H9 (cell line): Measurements from ENCODE around the gene IL4. TPM values are rescaled to one million over a fixed set of nuclear protein-coding genes. Genes with fewer than 3 reads are reported as not detected.

ENCODE experiments used
- DNase-seq: peaks from one replicate; pipeline ENCODE4 v3.0.0-alpha.2; 2017
- H2AFZ ChIP-seq: one replicate; pipeline ENCODE4 v1.6.1; 2013; ENCODE audit warnings: mild to moderate bottlenecking, low read length, control low read depth, moderate library complexity
- H2AK5ac ChIP-seq: 2 replicates; pipeline ENCODE4 v1.6.1; 2013; ENCODE audit warnings: low read length, control low read depth, mixed read lengths; ENCODE audit not compliant: insufficient read length
- H2BK120ac ChIP-seq: one replicate; pipeline ENCODE4 v1.6.1; 2013; ENCODE audit warnings: low read depth, mild to moderate bottlenecking, low read length, control low read depth, inconsistent platforms; ENCODE audit not compliant: poor library complexity, severe bottlenecking
- H2BK12ac ChIP-seq: 2 replicates; pipeline ENCODE4 v1.6.1; 2013; ENCODE audit warnings: low read length, control low read depth, mixed read lengths, low read depth; ENCODE audit not compliant: insufficient read length
- H2BK15ac ChIP-seq: 2 replicates; pipeline ENCODE4 v1.6.1; 2013; ENCODE audit warnings: low read depth, low read length, control low read depth
- H2BK20ac ChIP-seq: one replicate; pipeline ENCODE4 v1.6.1; 2013; ENCODE audit warnings: low read depth, mild to moderate bottlenecking, low read length, control low read depth, inconsistent platforms; ENCODE audit not compliant: poor library complexity, severe bottlenecking
- H2BK5ac ChIP-seq: 2 replicates; pipeline ENCODE4 v1.6.1; 2013; ENCODE audit warnings: low read length, control low read depth, mixed read lengths; ENCODE audit not compliant: insufficient read length
- H3K14ac ChIP-seq: 2 replicates; pipeline ENCODE4 v1.6.1; 2013; ENCODE audit warnings: low read length, control low read depth; ENCODE audit not compliant: insufficient read depth
- H3K18ac ChIP-seq: 2 replicates; pipeline ENCODE4 v1.6.1; 2013; ENCODE audit warnings: low read depth, mild to moderate bottlenecking, mixed read lengths, low read length, control low read depth; ENCODE audit not compliant: insufficient read length
- H3K23ac ChIP-seq: 2 replicates; pipeline ENCODE4 v1.6.1; 2013; ENCODE audit warnings: low read length, control low read depth, mixed read lengths, low read depth; ENCODE audit not compliant: insufficient read length
- H3K23me2 ChIP-seq: 2 replicates; pipeline ENCODE4 v1.6.1; 2013; ENCODE audit warnings: low read depth, mild to moderate bottlenecking, mixed read lengths, low read length, control low read depth; ENCODE audit not compliant: insufficient read length, poor library complexity, severe bottlenecking
- H3K27ac ChIP-seq: 2 replicates; pipeline ENCODE4 v1.5.1; 2013; ENCODE audit warnings: low read length, control low read depth, mixed read lengths, low read depth; ENCODE audit not compliant: insufficient read length
- H3K27me3 ChIP-seq: 2 replicates; pipeline ENCODE4 v1.6.1; 2013; ENCODE audit warnings: low read length, control low read depth, inconsistent platforms; ENCODE audit not compliant: insufficient read depth
- H3K4ac ChIP-seq: 2 replicates; pipeline ENCODE4 v1.6.1; 2013; ENCODE audit warnings: low read depth, mild to moderate bottlenecking, control low read depth, inconsistent platforms, low read length, moderate library complexity
- H3K4me1 ChIP-seq: 2 replicates; pipeline ENCODE4 v1.6.1; 2013; ENCODE audit warnings: low read length, control low read depth, inconsistent platforms; ENCODE audit not compliant: insufficient read depth
- H3K4me2 ChIP-seq: 2 replicates; pipeline ENCODE4 v1.6.1; 2013; ENCODE audit warnings: low read length, control low read depth, mixed read lengths; ENCODE audit not compliant: insufficient read length, insufficient read depth
- H3K56ac ChIP-seq: 2 replicates; pipeline ENCODE4 v1.6.1; 2013; ENCODE audit warnings: low read depth, mild to moderate bottlenecking, mixed read lengths, low read length, control low read depth; ENCODE audit not compliant: insufficient read length
- H3K79me1 ChIP-seq: 2 replicates; pipeline ENCODE4 v1.6.1; 2013; ENCODE audit warnings: low read depth, mild to moderate bottlenecking, moderate library complexity, low read length, control low read depth, inconsistent platforms; ENCODE audit not compliant: insufficient read depth, poor library complexity, severe bottlenecking
- H3K79me2 ChIP-seq: 2 replicates; pipeline ENCODE4 v1.6.1; 2013; ENCODE audit warnings: low read length, control low read depth, inconsistent platforms; ENCODE audit not compliant: insufficient read depth
- H3K9ac ChIP-seq: 2 replicates; pipeline ENCODE4 v1.6.1; 2013; ENCODE audit warnings: low read length, control low read depth, mixed read lengths; ENCODE audit not compliant: insufficient read length; ENCODE audit errors: extremely low read depth
- H3K9me3 ChIP-seq: one replicate; pipeline ENCODE4 v1.6.1; 2013; ENCODE audit warnings: low read depth, low read length, inconsistent platforms; ENCODE audit not compliant: control insufficient read depth
- H3T11ph ChIP-seq: one replicate; pipeline ENCODE4 v1.6.1; 2013; ENCODE audit warnings: mild to moderate bottlenecking, low read length, control low read depth, inconsistent platforms
- H4K20me1 ChIP-seq: one replicate; pipeline ENCODE4 v1.6.1; 2013; ENCODE audit not compliant: control insufficient read depth, insufficient read length, insufficient read depth
- H4K5ac ChIP-seq: 2 replicates; pipeline ENCODE4 v1.6.1; 2013; ENCODE audit warnings: low read depth, mild to moderate bottlenecking, mixed read lengths, low read length, control low read depth; ENCODE audit not compliant: insufficient read length
- H4K8ac ChIP-seq: replicated peaks from 2 replicates; pipeline ENCODE4 v1.6.1; 2013; ENCODE audit warnings: low read length, control low read depth, mixed read lengths, low read depth; ENCODE audit not compliant: insufficient read length
- H4K91ac ChIP-seq: 2 replicates; pipeline ENCODE4 v1.6.1; 2013; ENCODE audit warnings: low read depth, mild to moderate bottlenecking, moderate library complexity, mixed read lengths, low read length, control low read depth; ENCODE audit not compliant: insufficient read length
- H3K27ac Mint-ChIP-seq, 3 experiments: 2 replicates in 2 of 3; 3 replicates in 1 of 3; pipeline ENCODE4 v1.8.0; 2020 to 2021; ENCODE audit warnings: mixed read lengths in 3 of 3, mild to moderate bottlenecking in 1 of 3, moderate library complexity in 1 of 3
- H3K27me3 Mint-ChIP-seq: 2 replicates; pipeline ENCODE4 v1.8.0; 2021; ENCODE audit warnings: low read depth, mild to moderate bottlenecking, moderate library complexity, mixed read lengths
- H3K36me3 Mint-ChIP-seq, 3 experiments: 2 replicates in 2 of 3; 3 replicates in 1 of 3; pipeline ENCODE4 v1.8.0; 2020 to 2021; ENCODE audit warnings: low read depth in 3 of 3, mixed read lengths in 3 of 3; ENCODE audit not compliant: insufficient read depth in 1 of 3
- H3K4me1 Mint-ChIP-seq, 2 experiments: 2 replicates each; pipeline ENCODE4 v1.8.0; 2020; ENCODE audit warnings: mixed read lengths in 2 of 2
- H3K4me3 Mint-ChIP-seq, 2 experiments: 2 replicates in 1 of 2; 3 replicates in 1 of 2; pipeline ENCODE4 v1.8.0; 2020 to 2021; ENCODE audit warnings: mild to moderate bottlenecking in 2 of 2, mixed read lengths in 2 of 2, moderate library complexity in 1 of 2
- H3K9me3 Mint-ChIP-seq, 2 experiments: 2 replicates in 1 of 2; 3 replicates in 1 of 2; pipeline ENCODE4 v1.8.0; 2020; ENCODE audit warnings: mild to moderate bottlenecking in 2 of 2, mixed read lengths in 2 of 2, moderate library complexity in 1 of 2
- WGBS: extraction: QIAGEN DNeasy Blood & Tissue Kit; methylation state at CpG from one replicate; pipeline ENCODE4 v1.1.7; 2013; ENCODE audit warnings: missing lambda C conversion rate, low lambda C conversion rate, mixed read lengths; ENCODE audit not compliant: insufficient read length; ENCODE audit errors: extremely low coverage; 5-methylcytosine and 5-hydroxymethylcytosine counted together
- total RNA-seq: library from RNA; stranded (reverse); gene quantifications from 2 replicates; pipeline ENCODE4 v1.2.1, GENCODE V29; 2021
- TF ChIP-seq, protein P1 (sequence below): fragments of 200-600 bp; sonication (generic); conservative IDR thresholded peaks from 3 replicates; pipeline ENCODE4 v1.8.0; 2021; ENCODE audit warnings: antibody characterized with exemption, mild to moderate bottlenecking

IL4 gene
- total RNA-seq, 1 experiment from 2014 or later: not detected

- no peaks in the 10 kb centered on the region for H3K27me3 ChIP-seq
- no peak overlapping the region for H4K91ac ChIP-seq
- no peak overlapping the region for H2BK5ac ChIP-seq
- H2BK12ac ChIP-seq: no peak overlapping the region
- Mint-ChIP-seq H3K4me3 (no peak overlapping the region), H3K36me3 (peaks cover 2 to 10% (median 4%) of the 10 kb centered on the region in 3 experiments; a peak in 5 of 7 replicates), H3K4me1 (no peaks in the 10 kb centered on the region), H3K27me3 (no peaks in the 10 kb centered on the region), H3K9me3 (no peaks in the 10 kb centered on the region; a peak in 1 of 5 replicates), H3K27ac (no peak overlapping the region)
- H3T11ph ChIP-seq: no peak overlapping the region
- H2BK20ac ChIP-seq: no peak overlapping the region
- no CpG with 5 or more reads among the region's 2 CpGs for WGBS
- no peak overlapping the region for H3K27ac ChIP-seq
- no peak overlapping the region for H3K4ac ChIP-seq
- no peaks in the 10 kb centered on the region for H3K4me1 ChIP-seq
- no peak overlapping the region for H3K56ac ChIP-seq
- no peaks in the 10 kb centered on the region for H3K79me2 ChIP-seq
- H3K14ac ChIP-seq: no peak overlapping the region
- no peak overlapping the region for H2AK5ac ChIP-seq
- no peak overlapping the region for H2BK120ac ChIP-seq
- TF ChIP-seq, protein P1, sequence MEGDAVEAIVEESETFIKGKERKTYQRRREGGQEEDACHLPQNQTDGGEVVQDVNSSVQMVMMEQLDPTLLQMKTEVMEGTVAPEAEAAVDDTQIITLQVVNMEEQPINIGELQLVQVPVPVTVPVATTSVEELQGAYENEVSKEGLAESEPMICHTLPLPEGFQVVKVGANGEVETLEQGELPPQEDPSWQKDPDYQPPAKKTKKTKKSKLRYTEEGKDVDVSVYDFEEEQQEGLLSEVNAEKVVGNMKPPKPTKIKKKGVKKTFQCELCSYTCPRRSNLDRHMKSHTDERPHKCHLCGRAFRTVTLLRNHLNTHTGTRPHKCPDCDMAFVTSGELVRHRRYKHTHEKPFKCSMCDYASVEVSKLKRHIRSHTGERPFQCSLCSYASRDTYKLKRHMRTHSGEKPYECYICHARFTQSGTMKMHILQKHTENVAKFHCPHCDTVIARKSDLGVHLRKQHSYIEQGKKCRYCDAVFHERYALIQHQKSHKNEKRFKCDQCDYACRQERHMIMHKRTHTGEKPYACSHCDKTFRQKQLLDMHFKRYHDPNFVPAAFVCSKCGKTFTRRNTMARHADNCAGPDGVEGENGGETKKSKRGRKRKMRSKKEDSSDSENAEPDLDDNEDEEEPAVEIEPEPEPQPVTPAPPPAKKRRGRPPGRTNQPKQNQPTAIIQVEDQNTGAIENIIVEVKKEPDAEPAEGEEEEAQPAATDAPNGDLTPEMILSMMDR: no peak
- H4K20me1 ChIP-seq: no peaks in the 10 kb centered on the region
- no peak overlapping the region for H2BK15ac ChIP-seq
- no peaks in the 10 kb centered on the region for H3K23me2 ChIP-seq
- H4K8ac ChIP-seq: no peak overlapping the region
- no peaks in the 10 kb centered on the region for H3K79me1 ChIP-seq
- H3K4me2 ChIP-seq: no peak overlapping the region
- no peak for DNase-seq
- no peak overlapping the region for H3K9ac ChIP-seq
- H3K18ac ChIP-seq: no peak overlapping the region
- H3K23ac ChIP-seq: no peak overlapping the region
- H2AFZ ChIP-seq: no peak overlapping the region
- H3K9me3 ChIP-seq: no peaks in the 10 kb centered on the region
- H4K5ac ChIP-seq: no peak overlapping the region
These were observed 52.0 kb downstream of the IL4 start for GRCh38 chr5:132725745-132726144.
